Liver (tissue), 9 donors: ENCODE data around the gene TRIM8. TPM values are rescaled to one million over a fixed set of nuclear protein-coding genes. Genes with fewer than 3 reads are reported as not detected.

Experiments used
- DNase-seq: peaks from one replicate; pipeline ENCODE4 v3.0.0-alpha.2; 2017; ENCODE audit warnings: low spot score
- H3K27ac ChIP-seq, 2 donors: one replicate each; pipeline ENCODE4 v1.7.0; 2013; ENCODE audit warnings: inconsistent platforms in 2 of 2, low read length in 2 of 2, control low read depth in 1 of 2, low read depth in 1 of 2, mild to moderate bottlenecking in 1 of 2
- H3K27me3 ChIP-seq, 4 donors: one replicate each; pipeline versions ENCODE4 v1.6.1 to v1.7.0; 2013; ENCODE audit warnings: low read length in 3 of 4, inconsistent platforms in 1 of 4, mild to moderate bottlenecking in 1 of 4, moderate library complexity in 1 of 4; ENCODE audit not compliant: control insufficient read depth in 4 of 4, insufficient read depth in 4 of 4
- H3K36me3 ChIP-seq, 4 donors: one replicate each; pipeline versions ENCODE4 v1.6.1 to v1.7.0; 2013; ENCODE audit warnings: low read length in 3 of 4, mild to moderate bottlenecking in 3 of 4, low read depth in 1 of 4, moderate library complexity in 1 of 4; ENCODE audit not compliant: control insufficient read depth in 4 of 4, insufficient read depth in 3 of 4
- H3K4me1 ChIP-seq, 4 donors: one replicate each; pipeline versions ENCODE4 v1.6.1 to v1.7.0; 2013; ENCODE audit warnings: low read length in 3 of 4, mild to moderate bottlenecking in 3 of 4, moderate library complexity in 1 of 4; ENCODE audit not compliant: control insufficient read depth in 4 of 4, insufficient read depth in 4 of 4
- H3K4me3 ChIP-seq, 3 donors: one replicate each; pipeline versions ENCODE4 v1.6.1 to v1.7.0; 2013; ENCODE audit warnings: low read length in 3 of 3, control low read depth in 1 of 3, low read depth in 1 of 3, mild to moderate bottlenecking in 1 of 3
- H3K9ac ChIP-seq, 2 donors: one replicate each; pipeline ENCODE4 v1.7.0; 2013; ENCODE audit warnings: low read length in 2 of 2, mild to moderate bottlenecking in 2 of 2, moderate library complexity in 2 of 2, control low read depth in 1 of 2, low read depth in 1 of 2
- H3K9me3 ChIP-seq, 4 donors: one replicate each; pipeline versions ENCODE4 v1.6.1 to v1.7.0; 2013; ENCODE audit warnings: low read length in 3 of 4; ENCODE audit not compliant: control insufficient read depth in 4 of 4
- EGR1 ChIP-seq, 2 donors: IDR thresholded peaks; 2 replicates each; pipeline ENCODE4 v1.6.1; 2016 to 2018; ENCODE audit warnings: antibody characterized with exemption in 2 of 2, low read depth in 2 of 2
- FOXA1 ChIP-seq: IDR thresholded peaks from 2 replicates; pipeline ENCODE4 v1.6.1; 2016; ENCODE audit warnings: antibody characterized with exemption
- GABPA ChIP-seq, 2 donors: IDR thresholded peaks in 1 of 2; conservative IDR thresholded peaks in 1 of 2; 2 replicates each; pipeline ENCODE4 v1.6.1; 2016; ENCODE audit warnings: antibody characterized with exemption in 2 of 2, mild to moderate bottlenecking in 1 of 2, moderate library complexity in 1 of 2
- HNF4A ChIP-seq, 2 donors: conservative IDR thresholded peaks; 2 replicates each; pipeline ENCODE4 v1.6.1; 2016; ENCODE audit warnings: antibody characterized with exemption in 2 of 2, mild to moderate bottlenecking in 2 of 2
- HNF4G ChIP-seq: IDR thresholded peaks from 2 replicates; pipeline ENCODE4 v1.6.1; 2016; ENCODE audit warnings: antibody characterized with exemption
- JUND ChIP-seq, 2 donors: IDR thresholded peaks; 2 replicates each; pipeline ENCODE4 v1.6.1; 2016; ENCODE audit warnings: antibody characterized with exemption in 2 of 2
- NR2F2 ChIP-seq: IDR thresholded peaks from 2 replicates; pipeline ENCODE4 v1.6.1; 2016; ENCODE audit warnings: antibody characterized with exemption
- RAD21 ChIP-seq, 2 donors: IDR thresholded peaks; 2 replicates each; pipeline ENCODE4 v1.6.1; 2016; ENCODE audit warnings: antibody characterized with exemption in 2 of 2, mild to moderate bottlenecking in 2 of 2
- RXRA ChIP-seq, 2 donors: IDR thresholded peaks; 2 replicates each; pipeline ENCODE4 v1.6.1; 2017 to 2018; ENCODE audit warnings: antibody characterized with exemption in 2 of 2, mild to moderate bottlenecking in 1 of 2
- SP1 ChIP-seq: IDR thresholded peaks from 2 replicates; pipeline ENCODE4 v1.6.1; 2018; ENCODE audit warnings: antibody characterized with exemption, mild to moderate bottlenecking
- TAF1 ChIP-seq: conservative IDR thresholded peaks from 2 replicates; pipeline ENCODE4 v1.6.1; 2016; ENCODE audit warnings: antibody characterized with exemption, mild to moderate bottlenecking
- YY1 ChIP-seq: IDR thresholded peaks from 2 replicates; pipeline ENCODE4 v1.6.1; 2016; ENCODE audit warnings: antibody characterized with exemption, mild to moderate bottlenecking
- WGBS: extraction: QIAGEN DNeasy Blood & Tissue Kit; methylation state at CpG from one replicate; pipeline ENCODE4 v1.1.7; 2013; 5-methylcytosine and 5-hydroxymethylcytosine counted together
- polyA plus RNA-seq, 2 donors: library from polyadenylated mRNA; stranded (reverse) in 1 of 2; unstranded in 1 of 2; fragments of 200-250 nt in 1 of 2; fragments of >200 nt in 1 of 2; fragmentation: Nextera tagmentation in 1 of 2; extraction: Ambion mirVana in 1 of 2; gene quantifications; one replicate each; pipeline versions ENCODE4 v1.2.1 to v1.2.3, GENCODE V29; 2013 to 2015
- total RNA-seq, 2 donors: library from RNA; depleted of rRNA; stranded (reverse); fragments of >200 nt; gene quantifications; one replicate each; pipeline ENCODE4 v1.2.3, GENCODE V29; 2014
- TF ChIP-seq, protein P1 (sequence below): IDR thresholded peaks from 2 replicates; pipeline ENCODE4 v1.6.1; 2016; ENCODE audit warnings: antibody characterized with exemption
- TF ChIP-seq, protein P2 (sequence below): IDR thresholded peaks from 2 replicates; pipeline ENCODE4 v1.6.1; 2016; ENCODE audit warnings: antibody characterized with exemption, mild to moderate bottlenecking
- TF ChIP-seq, protein P3 (sequence below): fragments of 150-350 bp; IDR thresholded peaks from 2 replicates; pipeline ENCODE4 v1.5.1; 2017; ENCODE audit warnings: improper control_type of control experiment, low read depth, low read length; ENCODE audit not compliant: missing input control
- TF ChIP-seq, protein P4 (sequence below): IDR thresholded peaks from 2 replicates; pipeline ENCODE4 v1.6.1; 2016; ENCODE audit warnings: antibody characterized with exemption
- TF ChIP-seq, protein P5 (sequence below): IDR thresholded peaks from 2 replicates; pipeline ENCODE4 v1.6.1; 2016; ENCODE audit warnings: antibody characterized with exemption
- donor health status: healthy.
- donor health status: healthy.
- donor health status: healthy.
- donor health status: healthy.
- donor health status: healthy.

The TRIM8 gene
- total and polyA plus RNA-seq, 4 donors, result 15.8 to 45.3 (median 30.6) TPM

DNA sequence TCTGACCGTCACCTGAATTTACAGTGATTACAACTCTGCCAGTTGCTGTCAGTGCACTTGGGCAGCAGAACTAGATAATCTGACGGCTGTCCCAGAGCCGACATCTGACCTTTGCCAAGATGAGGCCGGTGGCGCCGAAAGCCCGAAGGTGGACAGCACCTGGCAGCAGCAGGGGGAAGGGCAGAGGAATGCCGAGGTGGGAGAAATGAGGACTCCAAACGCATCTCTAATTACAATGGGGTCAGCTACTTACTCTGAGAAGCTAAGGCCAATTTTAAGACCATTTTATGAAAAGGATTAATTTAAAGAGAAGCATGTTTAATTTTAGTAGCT is 33.8 kb downstream of the TRIM8 start:
- no peaks in the 10 kb centered on the region for H3K36me3 ChIP-seq
- H3K9me3 ChIP-seq, result no peaks in the 10 kb centered on the region
- peaks cover 4 to 24% (median 14%) of the 10 kb centered on the region in 4 donors for H3K4me1 ChIP-seq
- no peak overlapping the region for H3K9ac ChIP-seq
- no peak overlapping the region for H3K4me3 ChIP-seq
- WGBS, result 45% methylated on average over 9 of the region's 9 CpGs
- no peaks in the 10 kb centered on the region for H3K27me3 ChIP-seq
- no peak overlapping the region for H3K27ac ChIP-seq
- TF ChIP-seq YY1 (no peak), HNF4G (no peak), EGR1 (IDR thresholded peaks at IDR 0.05; ENCODE audit: low read depth in 2 of 2) (no peak), JUND (IDR thresholded peaks at IDR 0.05) (no peak), RAD21 (IDR thresholded peaks at IDR 0.05) (no peak), TAF1 (no peak), NR2F2 (no peak), RXRA (IDR thresholded peaks at IDR 0.05) (no peak), HNF4A (conservative IDR thresholded peaks at IDR 0.05) (no peak), FOXA1 (no peak), SP1 (no peak), GABPA (IDR thresholded peaks at IDR 0.05 in 1 of 2, conservative IDR thresholded peaks at IDR 0.05 in 1 of 2) (no peak)
- TF ChIP-seq, protein P1, sequence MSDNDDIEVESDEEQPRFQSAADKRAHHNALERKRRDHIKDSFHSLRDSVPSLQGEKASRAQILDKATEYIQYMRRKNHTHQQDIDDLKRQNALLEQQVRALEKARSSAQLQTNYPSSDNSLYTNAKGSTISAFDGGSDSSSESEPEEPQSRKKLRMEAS, result no peak
- TF ChIP-seq, protein P2, sequence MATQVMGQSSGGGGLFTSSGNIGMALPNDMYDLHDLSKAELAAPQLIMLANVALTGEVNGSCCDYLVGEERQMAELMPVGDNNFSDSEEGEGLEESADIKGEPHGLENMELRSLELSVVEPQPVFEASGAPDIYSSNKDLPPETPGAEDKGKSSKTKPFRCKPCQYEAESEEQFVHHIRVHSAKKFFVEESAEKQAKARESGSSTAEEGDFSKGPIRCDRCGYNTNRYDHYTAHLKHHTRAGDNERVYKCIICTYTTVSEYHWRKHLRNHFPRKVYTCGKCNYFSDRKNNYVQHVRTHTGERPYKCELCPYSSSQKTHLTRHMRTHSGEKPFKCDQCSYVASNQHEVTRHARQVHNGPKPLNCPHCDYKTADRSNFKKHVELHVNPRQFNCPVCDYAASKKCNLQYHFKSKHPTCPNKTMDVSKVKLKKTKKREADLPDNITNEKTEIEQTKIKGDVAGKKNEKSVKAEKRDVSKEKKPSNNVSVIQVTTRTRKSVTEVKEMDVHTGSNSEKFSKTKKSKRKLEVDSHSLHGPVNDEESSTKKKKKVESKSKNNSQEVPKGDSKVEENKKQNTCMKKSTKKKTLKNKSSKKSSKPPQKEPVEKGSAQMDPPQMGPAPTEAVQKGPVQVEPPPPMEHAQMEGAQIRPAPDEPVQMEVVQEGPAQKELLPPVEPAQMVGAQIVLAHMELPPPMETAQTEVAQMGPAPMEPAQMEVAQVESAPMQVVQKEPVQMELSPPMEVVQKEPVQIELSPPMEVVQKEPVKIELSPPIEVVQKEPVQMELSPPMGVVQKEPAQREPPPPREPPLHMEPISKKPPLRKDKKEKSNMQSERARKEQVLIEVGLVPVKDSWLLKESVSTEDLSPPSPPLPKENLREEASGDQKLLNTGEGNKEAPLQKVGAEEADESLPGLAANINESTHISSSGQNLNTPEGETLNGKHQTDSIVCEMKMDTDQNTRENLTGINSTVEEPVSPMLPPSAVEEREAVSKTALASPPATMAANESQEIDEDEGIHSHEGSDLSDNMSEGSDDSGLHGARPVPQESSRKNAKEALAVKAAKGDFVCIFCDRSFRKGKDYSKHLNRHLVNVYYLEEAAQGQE, result no peak
- TF ChIP-seq, protein P3, sequence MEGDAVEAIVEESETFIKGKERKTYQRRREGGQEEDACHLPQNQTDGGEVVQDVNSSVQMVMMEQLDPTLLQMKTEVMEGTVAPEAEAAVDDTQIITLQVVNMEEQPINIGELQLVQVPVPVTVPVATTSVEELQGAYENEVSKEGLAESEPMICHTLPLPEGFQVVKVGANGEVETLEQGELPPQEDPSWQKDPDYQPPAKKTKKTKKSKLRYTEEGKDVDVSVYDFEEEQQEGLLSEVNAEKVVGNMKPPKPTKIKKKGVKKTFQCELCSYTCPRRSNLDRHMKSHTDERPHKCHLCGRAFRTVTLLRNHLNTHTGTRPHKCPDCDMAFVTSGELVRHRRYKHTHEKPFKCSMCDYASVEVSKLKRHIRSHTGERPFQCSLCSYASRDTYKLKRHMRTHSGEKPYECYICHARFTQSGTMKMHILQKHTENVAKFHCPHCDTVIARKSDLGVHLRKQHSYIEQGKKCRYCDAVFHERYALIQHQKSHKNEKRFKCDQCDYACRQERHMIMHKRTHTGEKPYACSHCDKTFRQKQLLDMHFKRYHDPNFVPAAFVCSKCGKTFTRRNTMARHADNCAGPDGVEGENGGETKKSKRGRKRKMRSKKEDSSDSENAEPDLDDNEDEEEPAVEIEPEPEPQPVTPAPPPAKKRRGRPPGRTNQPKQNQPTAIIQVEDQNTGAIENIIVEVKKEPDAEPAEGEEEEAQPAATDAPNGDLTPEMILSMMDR, result no peak
- TF ChIP-seq, protein P4, sequence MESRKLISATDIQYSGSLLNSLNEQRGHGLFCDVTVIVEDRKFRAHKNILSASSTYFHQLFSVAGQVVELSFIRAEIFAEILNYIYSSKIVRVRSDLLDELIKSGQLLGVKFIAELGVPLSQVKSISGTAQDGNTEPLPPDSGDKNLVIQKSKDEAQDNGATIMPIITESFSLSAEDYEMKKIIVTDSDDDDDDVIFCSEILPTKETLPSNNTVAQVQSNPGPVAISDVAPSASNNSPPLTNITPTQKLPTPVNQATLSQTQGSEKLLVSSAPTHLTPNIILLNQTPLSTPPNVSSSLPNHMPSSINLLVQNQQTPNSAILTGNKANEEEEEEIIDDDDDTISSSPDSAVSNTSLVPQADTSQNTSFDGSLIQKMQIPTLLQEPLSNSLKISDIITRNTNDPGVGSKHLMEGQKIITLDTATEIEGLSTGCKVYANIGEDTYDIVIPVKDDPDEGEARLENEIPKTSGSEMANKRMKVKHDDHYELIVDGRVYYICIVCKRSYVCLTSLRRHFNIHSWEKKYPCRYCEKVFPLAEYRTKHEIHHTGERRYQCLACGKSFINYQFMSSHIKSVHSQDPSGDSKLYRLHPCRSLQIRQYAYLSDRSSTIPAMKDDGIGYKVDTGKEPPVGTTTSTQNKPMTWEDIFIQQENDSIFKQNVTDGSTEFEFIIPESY, result no peak
- TF ChIP-seq, protein P5, sequence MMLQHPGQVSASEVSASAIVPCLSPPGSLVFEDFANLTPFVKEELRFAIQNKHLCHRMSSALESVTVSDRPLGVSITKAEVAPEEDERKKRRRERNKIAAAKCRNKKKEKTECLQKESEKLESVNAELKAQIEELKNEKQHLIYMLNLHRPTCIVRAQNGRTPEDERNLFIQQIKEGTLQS, result no peak
- no peak for DNase-seq
